NOMO-1 treated with DMSO at 0.1 percent for 48 hours (cell line): ENCODE measurements around the gene SEPTIN1.
"Not testable (repeated sequence)": the region's sequence is repeated elsewhere in the genome, so short reads cannot be mapped to it uniquely, and the experiment has no call there.

Experiments used
- DNase-seq: peaks from one replicate; lab custom pipeline; 2025; ENCODE audit not compliant: unreplicated experiment; lab: John Stamatoyannopoulos, UW

SEPTIN1 gene

GRCh38 chr16:30342751-30343490 lies 39.4 kb downstream of the SEPTIN1 start:
- DNase-seq: no peak

- not testable (repeated sequence) for DNase-seq
Observed at GRCh38 chr16:30341971-30342370, 40.4 kb downstream of the SEPTIN1 start.

- DNase-seq: no peak
Observed at GRCh38 chr16:30340621-30341020, 41.7 kb downstream of the SEPTIN1 start.

GRCh38 chr16:30338715-30339114 lies 43.6 kb downstream of the SEPTIN1 start:
- DNase-seq: not testable (repeated sequence)

GRCh38 chr16:30337964-30338357 lies 44.4 kb downstream of the SEPTIN1 start:
- not testable (repeated sequence) for DNase-seq

GRCh38 chr16:30335598-30336474 lies 46.5 kb downstream of the SEPTIN1 start:
- DNase-seq: no peak

GRCh38 chr16:30335028-30335597 lies 47.2 kb downstream of the SEPTIN1 start:
- DNase-seq: peak; percentile 81

- peak; percentile 66 for DNase-seq
Observed at GRCh38 chr16:30334473-30334989, 47.8 kb downstream of the SEPTIN1 start.
